ENCODE measurements around the gene CCDC3. TPM values are rescaled to one million over a fixed set of nuclear protein-coding genes. Genes with fewer than 3 reads are reported as not detected.
"Not testable (repeated sequence)": the region's sequence is repeated elsewhere in the genome, so short reads cannot be mapped to it uniquely, and the experiment has no call there.

CCDC3 gene
- total RNA-seq, 3 donors from 2014 or later (not counting 1 experiment from before 2014, with no cell fraction given), result 0.21 to 0.23 (median 0.23) TPM

DNA sequence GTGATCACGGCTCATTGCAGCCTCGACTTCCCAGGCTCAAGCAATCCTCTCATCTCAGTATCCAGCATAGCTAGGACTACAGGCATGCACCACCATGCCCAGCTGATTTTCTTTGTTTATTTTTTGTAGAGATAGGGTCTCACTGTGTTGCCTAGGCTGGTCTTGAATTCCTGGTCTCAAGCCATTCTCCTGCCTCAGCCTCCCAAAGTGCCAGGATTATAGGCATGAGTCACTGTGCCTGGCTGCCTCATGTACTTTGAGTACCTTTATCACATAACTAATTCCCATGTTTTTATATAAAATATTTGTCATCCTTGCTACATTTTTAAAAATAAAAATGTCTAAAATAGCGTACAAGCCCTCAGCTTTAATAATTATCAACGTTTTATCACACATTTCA, 35.3 kb upstream of the CCDC3 start:
- Mint-ChIP-seq H3K36me3 (no peaks in the 10 kb centered on the region), H3K27me3 (ENCODE audit: low read depth in 2 of 2) (peaks cover 6 to 8% of the 10 kb centered on the region in 2 donors), H3K9me3 (no peaks in the 10 kb centered on the region), H3K4me3 (no peak overlapping the region), H3K4me1 (no peaks in the 10 kb centered on the region), H3K27ac (no peak overlapping the region)
- 96% methylated on average over 3 of the region's 4 CpGs for WGBS (ENCODE audit: insufficient coverage)
- H3K27ac ChIP-seq (ENCODE audit: low read length), result no peak overlapping the region
- H3K36me3 ChIP-seq (ENCODE audit: control insufficient read depth, insufficient read depth, low read length), result no peaks in the 10 kb centered on the region
- TF ChIP-seq, protein P1, sequence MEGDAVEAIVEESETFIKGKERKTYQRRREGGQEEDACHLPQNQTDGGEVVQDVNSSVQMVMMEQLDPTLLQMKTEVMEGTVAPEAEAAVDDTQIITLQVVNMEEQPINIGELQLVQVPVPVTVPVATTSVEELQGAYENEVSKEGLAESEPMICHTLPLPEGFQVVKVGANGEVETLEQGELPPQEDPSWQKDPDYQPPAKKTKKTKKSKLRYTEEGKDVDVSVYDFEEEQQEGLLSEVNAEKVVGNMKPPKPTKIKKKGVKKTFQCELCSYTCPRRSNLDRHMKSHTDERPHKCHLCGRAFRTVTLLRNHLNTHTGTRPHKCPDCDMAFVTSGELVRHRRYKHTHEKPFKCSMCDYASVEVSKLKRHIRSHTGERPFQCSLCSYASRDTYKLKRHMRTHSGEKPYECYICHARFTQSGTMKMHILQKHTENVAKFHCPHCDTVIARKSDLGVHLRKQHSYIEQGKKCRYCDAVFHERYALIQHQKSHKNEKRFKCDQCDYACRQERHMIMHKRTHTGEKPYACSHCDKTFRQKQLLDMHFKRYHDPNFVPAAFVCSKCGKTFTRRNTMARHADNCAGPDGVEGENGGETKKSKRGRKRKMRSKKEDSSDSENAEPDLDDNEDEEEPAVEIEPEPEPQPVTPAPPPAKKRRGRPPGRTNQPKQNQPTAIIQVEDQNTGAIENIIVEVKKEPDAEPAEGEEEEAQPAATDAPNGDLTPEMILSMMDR (IDR thresholded peaks at IDR 0.05), result no peak
- no peak overlapping the region for H3K4me3 ChIP-seq (ENCODE audit: low read length)
- no peak for DNase-seq
- no peaks in the 10 kb centered on the region for H3K9me3 ChIP-seq (ENCODE audit: control insufficient read depth, insufficient read depth, low read length)
- intact Hi-C loops (cut with micrococcal nuclease), result no loop called here
- no peaks in the 10 kb centered on the region for H3K4me1 ChIP-seq (ENCODE audit: control insufficient read depth, insufficient read depth, low read length)
- no peak for ATAC-seq
- no peaks in the 10 kb centered on the region for H3K27me3 ChIP-seq (ENCODE audit: control insufficient read depth, insufficient read depth, low read length)

DNA sequence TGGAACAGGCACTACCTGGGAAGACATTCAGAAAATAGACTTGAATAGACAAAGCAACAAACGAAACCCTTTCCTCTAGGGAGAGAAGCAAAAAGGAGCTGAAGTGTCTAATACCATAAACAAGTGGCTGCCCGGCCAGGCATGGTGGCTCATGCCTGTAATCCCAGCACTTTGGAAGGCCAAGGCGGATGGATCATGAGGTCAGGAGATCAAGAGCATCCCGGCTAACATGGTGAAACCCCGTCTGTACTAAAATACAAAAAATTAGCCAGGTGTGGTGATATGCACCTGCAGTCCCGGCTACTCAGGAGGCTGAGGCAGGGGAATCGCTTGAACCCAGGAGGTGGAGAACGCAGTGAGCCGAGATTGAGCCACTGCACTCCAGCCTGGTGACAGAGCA, 34.2 kb upstream of the CCDC3 start:
- intact Hi-C loops (cut with micrococcal nuclease); H3K36me3 ChIP-seq (ENCODE audit: control insufficient read depth, insufficient read depth, low read length); H3K4me1 Mint-ChIP-seq; H3K4me1 ChIP-seq (ENCODE audit: control insufficient read depth, insufficient read depth, low read length); H3K4me3 Mint-ChIP-seq; H3K36me3 Mint-ChIP-seq; H3K9me3 ChIP-seq (ENCODE audit: control insufficient read depth, insufficient read depth, low read length); H3K27ac ChIP-seq (ENCODE audit: low read length); DNase-seq; H3K4me3 ChIP-seq (ENCODE audit: low read length); H3K27ac Mint-ChIP-seq; H3K9me3 Mint-ChIP-seq; H3K27me3 ChIP-seq (ENCODE audit: control insufficient read depth, insufficient read depth, low read length); H3K27me3 Mint-ChIP-seq (ENCODE audit: low read depth in 2 of 2); ATAC-seq: not testable (repeated sequence)
- WGBS (ENCODE audit: insufficient coverage), result 87% methylated on average over 9 of the region's 9 CpGs

DNA sequence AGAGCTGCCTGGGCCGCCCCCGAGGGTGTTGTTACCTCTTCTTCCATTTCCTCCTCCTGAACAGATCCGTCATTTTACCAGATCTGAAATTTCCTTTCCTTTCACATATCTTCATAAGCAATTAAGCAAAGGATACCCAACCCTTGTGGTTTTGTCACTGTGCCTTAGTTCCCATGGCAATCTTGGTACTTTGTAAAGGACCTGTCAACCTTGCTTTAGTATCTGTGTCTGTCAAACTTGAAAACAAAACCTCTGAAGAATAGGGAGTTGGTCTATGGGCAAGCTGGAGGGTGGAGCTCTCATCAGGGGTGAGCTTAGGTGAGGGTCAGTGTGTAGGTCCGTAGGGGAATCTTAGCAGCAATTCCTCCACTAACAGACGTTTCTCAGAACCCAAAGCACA, 25.4 kb upstream of the CCDC3 start:
- no peaks in the 10 kb centered on the region for H3K27me3 ChIP-seq (ENCODE audit: control insufficient read depth, insufficient read depth, low read length)
- WGBS (ENCODE audit: insufficient coverage), result 77% methylated on average over 3 of the region's 5 CpGs
- H3K4me3 Mint-ChIP-seq, result no peak overlapping the region
- peaks cover 7% of the 10 kb centered on the region for H3K9me3 ChIP-seq (ENCODE audit: control insufficient read depth, insufficient read depth, low read length)
- no peak overlapping the region for H3K27ac ChIP-seq (ENCODE audit: low read length)
- ATAC-seq (no peak), DNase-seq (no peak)
- H3K27me3 Mint-ChIP-seq (ENCODE audit: low read depth in 2 of 2), result peaks cover 27 to 32% of the 10 kb centered on the region in 2 donors
- H3K27ac Mint-ChIP-seq, result no peak overlapping the region
- no peaks in the 10 kb centered on the region for H3K36me3 ChIP-seq (ENCODE audit: control insufficient read depth, insufficient read depth, low read length)
- intact Hi-C loops (cut with micrococcal nuclease), result no loop called here
- TF ChIP-seq, protein P1 (IDR thresholded peaks at IDR 0.05), result no peak
- H3K4me1 Mint-ChIP-seq, result no peaks in the 10 kb centered on the region
- no peak overlapping the region for H3K4me3 ChIP-seq (ENCODE audit: low read length)
- no peaks in the 10 kb centered on the region for H3K36me3 Mint-ChIP-seq
- peaks cover 0 to 8% of the 10 kb centered on the region in 2 donors for H3K9me3 Mint-ChIP-seq
- H3K4me1 ChIP-seq (ENCODE audit: control insufficient read depth, insufficient read depth, low read length), result no peaks in the 10 kb centered on the region

DNA sequence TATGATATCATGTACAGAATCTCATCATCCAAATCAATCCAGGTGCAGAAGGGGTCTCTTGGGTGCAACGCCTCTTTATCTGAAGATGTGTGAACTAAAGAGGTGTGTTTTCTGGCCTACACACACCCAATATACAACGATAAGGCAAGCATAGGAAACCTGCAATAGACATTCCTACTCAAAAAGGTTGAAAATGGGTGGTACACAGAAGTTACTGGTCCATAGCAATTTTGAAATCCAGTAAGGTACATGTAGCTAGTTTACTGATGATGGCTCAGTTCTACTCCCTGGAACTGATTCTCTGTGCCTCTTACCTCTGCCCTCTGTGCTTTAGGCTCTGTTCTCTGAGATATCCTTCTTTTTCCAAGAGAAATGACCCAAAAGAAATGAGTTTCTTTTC, 22.2 kb upstream of the CCDC3 start:
- no peaks in the 10 kb centered on the region for H3K4me1 ChIP-seq (ENCODE audit: control insufficient read depth, insufficient read depth, low read length)
- no peak for DNase-seq
- H3K4me3 ChIP-seq (ENCODE audit: low read length), result no peak overlapping the region
- Mint-ChIP-seq H3K9me3 (peaks cover 0 to 8% of the 10 kb centered on the region in 2 donors), H3K36me3 (no peaks in the 10 kb centered on the region), H3K27ac (no peak overlapping the region), H3K27me3 (ENCODE audit: low read depth in 2 of 2) (peaks cover 10 to 19% of the 10 kb centered on the region in 2 donors), H3K4me3 (no peak overlapping the region), H3K4me1 (no peaks in the 10 kb centered on the region)
- TF ChIP-seq, protein P1 (IDR thresholded peaks at IDR 0.05), result no peak
- no peaks in the 10 kb centered on the region for H3K36me3 ChIP-seq (ENCODE audit: control insufficient read depth, insufficient read depth, low read length)
- no peaks in the 10 kb centered on the region for H3K27me3 ChIP-seq (ENCODE audit: control insufficient read depth, insufficient read depth, low read length)
- no peak overlapping the region for H3K27ac ChIP-seq (ENCODE audit: low read length)
- peaks cover 7% of the 10 kb centered on the region for H3K9me3 ChIP-seq (ENCODE audit: control insufficient read depth, insufficient read depth, low read length)
- intact Hi-C loops (cut with micrococcal nuclease), result no loop called here
- no CpG with 5 or more reads among the region's 2 CpGs for WGBS (ENCODE audit: insufficient coverage)
- ATAC-seq, result no peak
